HepG2 (cell line): ENCODE results near the gene HDGF. TPM values are rescaled to one million over a fixed set of nuclear protein-coding genes. Genes with fewer than 3 reads are reported as not detected.

Experiments
- CEBPG ChIP-seq: IDR thresholded peaks from 2 replicates; pipeline ENCODE4 v1.6.1; 2016
- ELF4 ChIP-seq: sonication (generic); formaldehyde crosslinking; IDR thresholded peaks from 2 replicates; pipeline ENCODE4 v1.5.0; 2020; ENCODE audit warnings: missing genetic modification reagents, mild to moderate bottlenecking, moderate library complexity, borderline replicate concordance
- HNRNPK ChIP-seq: fragments of 200-400 bp; formaldehyde crosslinking; IDR thresholded peaks from 2 replicates; pipeline ENCODE4 v1.6.1; 2018; ENCODE audit warnings: low read length, low read depth, moderate library complexity, mild to moderate bottlenecking; ENCODE audit not compliant: poor library complexity, severe bottlenecking
- KDM4B ChIP-seq: sonication (generic); formaldehyde crosslinking; IDR thresholded peaks from 2 replicates; pipeline ENCODE4 v1.4.0; 2020; ENCODE audit warnings: missing genetic modification reagents
- MZF1 ChIP-seq: sonication (generic); formaldehyde crosslinking; IDR thresholded peaks from 2 replicates; pipeline ENCODE4 v1.8.1; 2023; ENCODE audit warnings: mild to moderate bottlenecking, missing genetic modification reagents, borderline replicate concordance
- PHF5A ChIP-seq: IDR thresholded peaks from one replicate; pipeline ENCODE4 v1.6.1; 2018; ENCODE audit warnings: low read depth, missing genetic modification reagents; ENCODE audit not compliant: unreplicated experiment
- RFX1 ChIP-seq: fragments of 450-650 bp; IDR thresholded peaks from 2 replicates; pipeline ENCODE4 v1.6.1; 2017
- SETDB1 ChIP-seq: sonication (generic); formaldehyde crosslinking; IDR thresholded peaks from 2 replicates; pipeline ENCODE4 v1.5.1; 2020; ENCODE audit warnings: missing genetic modification reagents, mild to moderate bottlenecking, borderline replicate concordance
- SP5 ChIP-seq: IDR thresholded peaks from 2 replicates; pipeline ENCODE4 v1.6.1; 2016; ENCODE audit warnings: low read depth, borderline replicate concordance
- ZBTB7A ChIP-seq: sonication (generic); formaldehyde crosslinking; IDR thresholded peaks from 2 replicates; pipeline ENCODE4 v1.8.0; 2022; ENCODE audit warnings: mild to moderate bottlenecking, missing genetic modification reagents
- ZNF101 ChIP-seq: sonication (generic); formaldehyde crosslinking; IDR thresholded peaks from 2 replicates; pipeline ENCODE4 v1.4.0; 2020; ENCODE audit warnings: mild to moderate bottlenecking, low read depth, missing genetic modification reagents, borderline replicate concordance
- ZNF263 ChIP-seq: sonication (generic); formaldehyde crosslinking; IDR thresholded peaks from 2 replicates; pipeline ENCODE4 v1.4.0; 2020; ENCODE audit warnings: missing genetic modification reagents
- ZNF546 ChIP-seq: sonication (generic); formaldehyde crosslinking; conservative IDR thresholded peaks from 2 replicates; pipeline ENCODE4 v1.8.1; 2023; ENCODE audit warnings: mild to moderate bottlenecking, missing genetic modification reagents
- ZNF737 ChIP-seq: sonication (generic); formaldehyde crosslinking; IDR thresholded peaks from 2 replicates; pipeline ENCODE4 v1.5.0; 2020; ENCODE audit warnings: missing genetic modification reagents, mild to moderate bottlenecking, borderline replicate concordance
- ZNF746 ChIP-seq: sonication (generic); formaldehyde crosslinking; IDR thresholded peaks from 2 replicates; pipeline ENCODE4 v1.8.0; 2022; ENCODE audit warnings: mild to moderate bottlenecking, missing genetic modification reagents
- ZNF83 ChIP-seq: sonication (generic); formaldehyde crosslinking; IDR thresholded peaks from 2 replicates; pipeline ENCODE4 v1.4.0; 2020; ENCODE audit warnings: missing genetic modification reagents, mild to moderate bottlenecking, borderline replicate concordance
- polyA plus RNA-seq, 8 experiments: library from polyadenylated mRNA; depleted of rRNA in 3 of 8; stranded (reverse) in 7 of 8; unstranded in 1 of 8; fragments of >200 nt; fragmentation: Illumina TruSeq in 4 of 8; extraction: Trizol in 4 of 8; gene quantifications; 2 replicates each; pipeline versions ENCODE4 v1.2.1 to v1.2.3, GENCODE V29; 2011 to 2016; ENCODE audit warnings: low read depth in 4 of 8, missing spikeins in 1 of 8, mixed read lengths in 1 of 8; ENCODE audit not compliant: insufficient read depth in 1 of 8
- total RNA-seq, 5 experiments: library from RNA; depleted of rRNA; stranded (reverse); fragments of >200 nt; fragmentation: Illumina TruSeq; extraction: Trizol; gene quantifications; 2 replicates each; pipeline ENCODE4 v1.2.3, GENCODE V29; 2016; ENCODE audit warnings: low read depth in 1 of 5
- TF ChIP-seq, protein P1 (sequence below): sonication (generic); formaldehyde crosslinking; IDR thresholded peaks from 2 replicates; pipeline ENCODE4 v1.8.0; 2022; ENCODE audit warnings: mild to moderate bottlenecking, missing genetic modification reagents, moderate library complexity
- TF ChIP-seq, protein P2 (sequence below): sonication (generic); formaldehyde crosslinking; IDR thresholded peaks from 2 replicates; pipeline ENCODE4 v1.9.0; 2022; ENCODE audit warnings: missing genetic modification reagents, mild to moderate bottlenecking, borderline replicate concordance
- TF ChIP-seq, protein P3 (sequence below): sonication (generic); formaldehyde crosslinking; IDR thresholded peaks from 2 replicates; pipeline ENCODE4 v1.4.0; 2020; ENCODE audit warnings: mild to moderate bottlenecking, missing genetic modification reagents
- TF ChIP-seq, protein P4 (sequence below): sonication (generic); IDR thresholded peaks from 2 replicates; pipeline ENCODE4 v1.6.1; 2016; ENCODE audit warnings: low read depth, borderline replicate concordance
- TF ChIP-seq, protein P5 (sequence below), 2 experiments: sonication (generic) in 1 of 2; formaldehyde crosslinking in 1 of 2; IDR thresholded peaks; 2 replicates each; pipeline versions ENCODE4 v1.5.1 to v1.6.1; 2011 to 2020; ENCODE audit warnings: borderline replicate concordance in 1 of 2, low read depth in 1 of 2, low read length in 1 of 2, mild to moderate bottlenecking in 1 of 2, missing genetic modification reagents in 1 of 2, moderate library complexity in 1 of 2

The HDGF gene
- total and polyA plus RNA-seq, 2 of the 13 experiments (the other 11 are each of a cell fraction or from before 2014, with no cell fraction given): 156 to 196 TPM

DNA sequence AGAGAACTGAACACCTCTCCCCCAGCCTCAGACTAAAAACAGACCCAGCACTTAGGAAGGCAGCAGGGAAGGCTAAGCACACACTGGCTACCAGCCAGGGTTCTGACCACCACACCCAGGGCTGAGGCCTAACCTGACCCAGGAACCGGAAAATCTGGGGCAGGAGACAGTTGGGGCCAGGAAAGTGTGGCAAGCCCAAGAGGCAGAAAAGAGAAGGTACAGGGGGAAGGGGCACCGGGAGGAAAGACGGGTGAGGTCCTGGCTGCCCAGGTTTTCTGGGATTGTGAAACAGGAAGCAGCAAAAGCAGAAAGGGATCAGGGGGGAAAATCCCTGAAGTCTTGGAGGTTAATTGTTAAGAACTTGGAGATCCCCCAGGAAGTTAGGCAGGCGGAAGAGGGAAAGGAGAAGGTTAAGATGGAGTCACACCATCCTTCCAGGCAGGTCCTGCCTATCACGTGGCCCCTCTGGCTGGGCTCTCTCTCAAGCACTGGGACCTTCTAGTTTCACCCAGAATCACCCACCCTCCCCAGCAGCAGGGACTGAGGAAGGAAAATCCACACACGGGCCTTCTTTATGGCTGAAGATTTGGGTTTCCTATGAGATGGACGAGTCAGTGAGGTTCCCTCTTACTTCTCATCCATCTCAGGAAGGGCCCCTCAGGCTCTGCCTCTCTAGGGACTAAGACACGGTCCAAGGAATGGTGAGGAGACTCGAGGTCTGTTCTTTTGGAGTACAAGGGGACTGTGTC, 2.6 kb downstream of the HDGF start (continued):
- TF ChIP-seq, protein P1, sequence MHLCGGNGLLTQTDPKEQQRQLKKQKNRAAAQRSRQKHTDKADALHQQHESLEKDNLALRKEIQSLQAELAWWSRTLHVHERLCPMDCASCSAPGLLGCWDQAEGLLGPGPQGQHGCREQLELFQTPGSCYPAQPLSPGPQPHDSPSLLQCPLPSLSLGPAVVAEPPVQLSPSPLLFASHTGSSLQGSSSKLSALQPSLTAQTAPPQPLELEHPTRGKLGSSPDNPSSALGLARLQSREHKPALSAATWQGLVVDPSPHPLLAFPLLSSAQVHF: no peak
- no peak for TF ChIP-seq ZNF83 (CRISPR knock-in tag)
- TF ChIP-seq, protein P2, sequence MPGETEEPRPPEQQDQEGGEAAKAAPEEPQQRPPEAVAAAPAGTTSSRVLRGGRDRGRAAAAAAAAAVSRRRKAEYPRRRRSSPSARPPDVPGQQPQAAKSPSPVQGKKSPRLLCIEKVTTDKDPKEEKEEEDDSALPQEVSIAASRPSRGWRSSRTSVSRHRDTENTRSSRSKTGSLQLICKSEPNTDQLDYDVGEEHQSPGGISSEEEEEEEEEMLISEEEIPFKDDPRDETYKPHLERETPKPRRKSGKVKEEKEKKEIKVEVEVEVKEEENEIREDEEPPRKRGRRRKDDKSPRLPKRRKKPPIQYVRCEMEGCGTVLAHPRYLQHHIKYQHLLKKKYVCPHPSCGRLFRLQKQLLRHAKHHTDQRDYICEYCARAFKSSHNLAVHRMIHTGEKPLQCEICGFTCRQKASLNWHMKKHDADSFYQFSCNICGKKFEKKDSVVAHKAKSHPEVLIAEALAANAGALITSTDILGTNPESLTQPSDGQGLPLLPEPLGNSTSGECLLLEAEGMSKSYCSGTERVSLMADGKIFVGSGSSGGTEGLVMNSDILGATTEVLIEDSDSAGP (CRISPR knock-in tag): peak; percentile 44; the same call in 1 of the 2 replicates
- no peak for TF ChIP-seq MZF1 (CRISPR knock-in tag)
- TF ChIP-seq, protein P3, sequence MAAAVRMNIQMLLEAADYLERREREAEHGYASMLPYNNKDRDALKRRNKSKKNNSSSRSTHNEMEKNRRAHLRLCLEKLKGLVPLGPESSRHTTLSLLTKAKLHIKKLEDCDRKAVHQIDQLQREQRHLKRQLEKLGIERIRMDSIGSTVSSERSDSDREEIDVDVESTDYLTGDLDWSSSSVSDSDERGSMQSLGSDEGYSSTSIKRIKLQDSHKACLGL (CRISPR knock-in tag): peak; percentile 45; the same call in 1 of the 2 replicates
- no peak for TF ChIP-seq ZNF101 (CRISPR knock-in tag)
- no peak for TF ChIP-seq RFX1
- no peak for TF ChIP-seq HNRNPK
- no peak for TF ChIP-seq KDM4B
- TF ChIP-seq ELF4: no peak
- TF ChIP-seq SP5 (CRISPR knock-in tag): no peak
- TF ChIP-seq, protein P4, sequence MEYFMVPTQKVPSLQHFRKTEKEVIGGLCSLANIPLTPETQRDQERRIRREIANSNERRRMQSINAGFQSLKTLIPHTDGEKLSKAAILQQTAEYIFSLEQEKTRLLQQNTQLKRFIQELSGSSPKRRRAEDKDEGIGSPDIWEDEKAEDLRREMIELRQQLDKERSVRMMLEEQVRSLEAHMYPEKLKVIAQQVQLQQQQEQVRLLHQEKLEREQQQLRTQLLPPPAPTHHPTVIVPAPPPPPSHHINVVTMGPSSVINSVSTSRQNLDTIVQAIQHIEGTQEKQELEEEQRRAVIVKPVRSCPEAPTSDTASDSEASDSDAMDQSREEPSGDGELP: no peak
- no peak for TF ChIP-seq SETDB1 (CRISPR knock-in tag)
- TF ChIP-seq ZNF737: no peak
- TF ChIP-seq ZBTB7A: no peak
- TF ChIP-seq ZNF546 (CRISPR knock-in tag): no peak
- TF ChIP-seq ZNF263 (CRISPR knock-in tag): 0 out of 2 replicates have a peak, but pooled peaks have one; percentile 29
- 0 out of 2 replicates have a peak, but pooled peaks have one; percentile 42 for TF ChIP-seq ZNF746 (CRISPR knock-in tag)
- TF ChIP-seq, protein P5, sequence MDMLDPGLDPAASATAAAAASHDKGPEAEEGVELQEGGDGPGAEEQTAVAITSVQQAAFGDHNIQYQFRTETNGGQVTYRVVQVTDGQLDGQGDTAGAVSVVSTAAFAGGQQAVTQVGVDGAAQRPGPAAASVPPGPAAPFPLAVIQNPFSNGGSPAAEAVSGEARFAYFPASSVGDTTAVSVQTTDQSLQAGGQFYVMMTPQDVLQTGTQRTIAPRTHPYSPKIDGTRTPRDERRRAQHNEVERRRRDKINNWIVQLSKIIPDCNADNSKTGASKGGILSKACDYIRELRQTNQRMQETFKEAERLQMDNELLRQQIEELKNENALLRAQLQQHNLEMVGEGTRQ (IDR thresholded peaks at IDR 0.05; ENCODE audit: low read depth, low read length): no peak
- TF ChIP-seq, protein P5 (CRISPR knock-in tag; IDR thresholded peaks at IDR 0.05; ENCODE audit: borderline replicate concordance): peak; percentile 59; the same call in 1 of the 2 replicates
- no peak for TF ChIP-seq CEBPG (CRISPR knock-in tag)
- TF ChIP-seq PHF5A (CRISPR knock-in tag): no peak
